Fibroblast of villous mesenchyme (primary cell): ENCODE data around the gene ARHGEF28. TPM values are rescaled to one million over a fixed set of nuclear protein-coding genes. Genes with fewer than 3 reads are reported as not detected.
A peak's percentile ranks its signal among the peaks of the same experiment; 100 is the strongest.

Experiments
- DNase-seq: peaks from one replicate; pipeline ENCODE4 v3.0.0-alpha.2; 2010; ENCODE audit warnings: low read depth
- H3K4me3 ChIP-seq: 2 replicates; pipeline ENCODE4 v1.5.1; 2011; ENCODE audit warnings: low read depth, mild to moderate bottlenecking, low read length
- CTCF ChIP-seq: IDR thresholded peaks from 2 replicates; pipeline ENCODE4 v1.5.1; 2012; ENCODE audit warnings: low read depth, mild to moderate bottlenecking, low read length; ENCODE audit not compliant: insufficient read depth
- total RNA-seq: library from RNA; depleted of rRNA; stranded (reverse); fragments of >200 nt; gene quantifications from 2 replicates; pipeline ENCODE4 v1.2.3, GENCODE V29; 2012

Gene ARHGEF28
- total RNA-seq, 1 donor, result 40.2 TPM

GRCh38 chr5:73830646-73831045 lies 204.7 kb downstream of the ARHGEF28 start:
- DNase-seq, result no peak
- TF ChIP-seq CTCF, result no peak

GRCh38 chr5:73831066-73831465 lies 205.1 kb downstream of the ARHGEF28 start:
- DNase-seq, result peak; percentile 87
- H3K4me3 ChIP-seq, result no peak overlapping the region
- no peak for TF ChIP-seq CTCF

More at GRCh38 chr5:73830646-73831045, 204.7 kb downstream of the ARHGEF28 start:
- no peak overlapping the region for H3K4me3 ChIP-seq

- no peak for TF ChIP-seq CTCF
- H3K4me3 ChIP-seq, result no peak overlapping the region
- DNase-seq, result no peak
Measured at GRCh38 chr5:73834693-73835092, 208.7 kb downstream of the ARHGEF28 start.

- H3K4me3 ChIP-seq, result no peak overlapping the region
- TF ChIP-seq CTCF, result no peak
- no peak for DNase-seq
Measured at GRCh38 chr5:73835726-73836125, 209.7 kb downstream of the ARHGEF28 start.

- no peak overlapping the region for H3K4me3 ChIP-seq
- no peak for TF ChIP-seq CTCF
- DNase-seq, result no peak
Measured at GRCh38 chr5:73836607-73837006, 210.6 kb downstream of the ARHGEF28 start.

- no peak for TF ChIP-seq CTCF
- H3K4me3 ChIP-seq, result no peak overlapping the region
- no peak for DNase-seq
Measured at GRCh38 chr5:73838901-73839300, 212.9 kb downstream of the ARHGEF28 start.

- no peak overlapping the region for H3K4me3 ChIP-seq
- DNase-seq, result no peak
- no peak for TF ChIP-seq CTCF
Measured at GRCh38 chr5:73841641-73842040, 215.6 kb downstream of the ARHGEF28 start.
